HG03196 (cell line): ENCODE results near the gene CWC27.
"Not testable (repeated sequence)": the region's sequence is repeated elsewhere in the genome, so short reads cannot be mapped to it uniquely, and the experiment has no call there.

Source experiments
- ATAC-seq: cut with Tn5 transposase; IDR thresholded peaks from one replicate; pipeline ENCODE4 v1.9.1; 2021; ENCODE audit not compliant: unreplicated experiment

The CWC27 gene

GRCh38 chr5:64786372-64786771, 17.6 kb downstream of the CWC27 start:
- ATAC-seq: no peak

- no peak for ATAC-seq
Measured at GRCh38 chr5:64788156-64788555, 19.4 kb downstream of the CWC27 start.

GRCh38 chr5:64789457-64789856, 20.7 kb downstream of the CWC27 start:
- ATAC-seq: no peak

GRCh38 chr5:64790210-64790609, 21.5 kb downstream of the CWC27 start:
- no peak for ATAC-seq

- no peak for ATAC-seq
Measured at GRCh38 chr5:64792469-64792868, 23.7 kb downstream of the CWC27 start.

- ATAC-seq: no peak
Measured at GRCh38 chr5:64794053-64794770, 25.5 kb downstream of the CWC27 start.

- ATAC-seq: no peak
Measured at GRCh38 chr5:64796301-64796700, 27.6 kb downstream of the CWC27 start.

GRCh38 chr5:64800926-64801325, 32.2 kb downstream of the CWC27 start:
- no peak for ATAC-seq

- ATAC-seq: no peak
Measured at GRCh38 chr5:64806537-64806936, 37.8 kb downstream of the CWC27 start.

- no peak for ATAC-seq
Measured at GRCh38 chr5:64807520-64807919, 38.8 kb downstream of the CWC27 start.

GRCh38 chr5:64811050-64811640, 42.4 kb downstream of the CWC27 start:
- no peak for ATAC-seq

- peak; percentile 86 for ATAC-seq
Measured at GRCh38 chr5:64814073-64814472, 45.3 kb downstream of the CWC27 start.

GRCh38 chr5:64818245-64818644, 49.5 kb downstream of the CWC27 start:
- no peak for ATAC-seq

- ATAC-seq: not testable (repeated sequence)
Measured at GRCh38 chr5:64819345-64819744, 50.6 kb downstream of the CWC27 start.

- no peak for ATAC-seq
Measured at GRCh38 chr5:64822320-64822719, 53.6 kb downstream of the CWC27 start.

- ATAC-seq: no peak
Measured at GRCh38 chr5:64826541-64826940, 57.8 kb downstream of the CWC27 start.

- ATAC-seq: no peak
Measured at GRCh38 chr5:64827703-64828102, 59.0 kb downstream of the CWC27 start.

- ATAC-seq: not testable (repeated sequence)
Measured at GRCh38 chr5:64830650-64831049, 61.9 kb downstream of the CWC27 start.

GRCh38 chr5:64831996-64832395, 63.3 kb downstream of the CWC27 start:
- ATAC-seq: no peak

- no peak for ATAC-seq
Measured at GRCh38 chr5:64834037-64834436, 65.3 kb downstream of the CWC27 start.

GRCh38 chr5:64834611-64835010, 65.9 kb downstream of the CWC27 start:
- no peak for ATAC-seq

GRCh38 chr5:64835266-64835665, 66.5 kb downstream of the CWC27 start:
- no peak for ATAC-seq
